ENCODE data around the gene CFAP299.
A peak's percentile ranks its signal among the peaks of the same experiment; 100 is the strongest.

The CFAP299 gene

GRCh38 chr4:80916770-80917169 is 581.2 kb downstream of the CFAP299 start:
- H2AFZ ChIP-seq (ENCODE audit: low read length) = no peak overlapping the region
- no peak overlapping the region for H3K4me2 ChIP-seq (ENCODE audit: low read depth, low read length, poor library complexity, severe bottlenecking)

GRCh38 chr4:80918004-80918403 is 582.5 kb downstream of the CFAP299 start:
- Histone ChIP-seq H3K9ac (ENCODE audit: low read depth, low read length, poor library complexity, severe bottlenecking) (no peak overlapping the region), H3K9me2 (replicated peaks; ENCODE audit: low read depth, low read length) (no peaks in the 10 kb centered on the region), H2AFZ (ENCODE audit: low read length) (no peak overlapping the region), H3K4me1 (ENCODE audit: insufficient read depth, low read length, poor library complexity, severe bottlenecking) (peaks cover 10% of the 10 kb centered on the region), H3K4me2 (ENCODE audit: low read depth, low read length, poor library complexity, severe bottlenecking) (no peak overlapping the region), H3K27me3 (ENCODE audit: insufficient read depth, low read length, poor library complexity, severe bottlenecking) (no peaks in the 10 kb centered on the region), H4K20me1 (ENCODE audit: insufficient read depth, low read length, poor library complexity, severe bottlenecking) (no peaks in the 10 kb centered on the region), H3F3A (ENCODE audit: low read depth) (no peaks in the 10 kb centered on the region), H3K36me3 (ENCODE audit: insufficient read depth, low read length) (no peaks in the 10 kb centered on the region), H3K9me3 (ENCODE audit: insufficient read depth, low read depth, low read length) (no peaks in the 10 kb centered on the region), H3K4me3 (ENCODE audit: low read length, poor library complexity, severe bottlenecking) (no peak overlapping the region), H3K79me2 (ENCODE audit: insufficient read depth, low read length) (no peaks in the 10 kb centered on the region)
- TF ChIP-seq EZH2phosphoT487 (IDR thresholded peaks at IDR 0.05; ENCODE audit: borderline replicate concordance) (no peak), CTCF (conservative IDR thresholded peaks at IDR 0.05; ENCODE audit: low read length) (no peak)

More at GRCh38 chr4:80916770-80917169, 581.2 kb downstream of the CFAP299 start:
- H3K9ac ChIP-seq (ENCODE audit: low read depth, low read length, poor library complexity, severe bottlenecking) = no peak overlapping the region
- TF ChIP-seq CTCF (conservative IDR thresholded peaks at IDR 0.05; ENCODE audit: low read length) = no peak
- no peak for TF ChIP-seq EZH2phosphoT487 (IDR thresholded peaks at IDR 0.05; ENCODE audit: borderline replicate concordance)
- no peaks in the 10 kb centered on the region for H3K9me2 ChIP-seq (replicated peaks; ENCODE audit: low read depth, low read length)
- no peaks in the 10 kb centered on the region for H3K9me3 ChIP-seq (ENCODE audit: insufficient read depth, low read depth, low read length)
- H3K79me2 ChIP-seq (ENCODE audit: insufficient read depth, low read length) = no peaks in the 10 kb centered on the region
- H3K4me3 ChIP-seq (ENCODE audit: low read length, poor library complexity, severe bottlenecking) = no peak overlapping the region
- no peaks in the 10 kb centered on the region for H4K20me1 ChIP-seq (ENCODE audit: insufficient read depth, low read length, poor library complexity, severe bottlenecking)
- H3K27me3 ChIP-seq (ENCODE audit: insufficient read depth, low read length, poor library complexity, severe bottlenecking) = no peaks in the 10 kb centered on the region
- no peaks in the 10 kb centered on the region for H3K36me3 ChIP-seq (ENCODE audit: insufficient read depth, low read length)
- H3F3A ChIP-seq (ENCODE audit: low read depth) = no peaks in the 10 kb centered on the region
- H3K4me1 ChIP-seq (ENCODE audit: insufficient read depth, low read length, poor library complexity, severe bottlenecking) = peaks cover 6% of the 10 kb centered on the region

- Histone ChIP-seq H2AFZ (ENCODE audit: low read length) (peak overlapping the region; percentile 75), H3F3A (ENCODE audit: low read depth) (no peaks in the 10 kb centered on the region)
- TF ChIP-seq CTCF (conservative IDR thresholded peaks at IDR 0.05; ENCODE audit: low read length) (no peak), EZH2phosphoT487 (IDR thresholded peaks at IDR 0.05; ENCODE audit: borderline replicate concordance) (no peak)
Measured at GRCh38 chr4:80921441-80921840, 585.9 kb downstream of the CFAP299 start.

More at GRCh38 chr4:80921441-80921840, 585.9 kb downstream of the CFAP299 start:
- Histone ChIP-seq H3K4me3 (ENCODE audit: low read length, poor library complexity, severe bottlenecking) (no peak overlapping the region), H3K9me2 (replicated peaks; ENCODE audit: low read depth, low read length) (no peaks in the 10 kb centered on the region), H3K9ac (ENCODE audit: low read depth, low read length, poor library complexity, severe bottlenecking) (no peak overlapping the region), H3K27me3 (ENCODE audit: insufficient read depth, low read length, poor library complexity, severe bottlenecking) (no peaks in the 10 kb centered on the region), H3K9me3 (ENCODE audit: insufficient read depth, low read depth, low read length) (no peaks in the 10 kb centered on the region), H3K36me3 (ENCODE audit: insufficient read depth, low read length) (no peaks in the 10 kb centered on the region), H3K4me2 (ENCODE audit: low read depth, low read length, poor library complexity, severe bottlenecking) (no peak overlapping the region), H4K20me1 (ENCODE audit: insufficient read depth, low read length, poor library complexity, severe bottlenecking) (no peaks in the 10 kb centered on the region), H3K79me2 (ENCODE audit: insufficient read depth, low read length) (no peaks in the 10 kb centered on the region), H3K4me1 (ENCODE audit: insufficient read depth, low read length, poor library complexity, severe bottlenecking) (peaks cover 22% of the 10 kb centered on the region)

All from Loucy (cell line).